ENCODE data around the gene ARL6IP1.
"Not testable (repeated sequence)": the region's sequence is repeated elsewhere in the genome, so short reads cannot be mapped to it uniquely, and the experiment has no call there.

Gene ARL6IP1

DNA sequence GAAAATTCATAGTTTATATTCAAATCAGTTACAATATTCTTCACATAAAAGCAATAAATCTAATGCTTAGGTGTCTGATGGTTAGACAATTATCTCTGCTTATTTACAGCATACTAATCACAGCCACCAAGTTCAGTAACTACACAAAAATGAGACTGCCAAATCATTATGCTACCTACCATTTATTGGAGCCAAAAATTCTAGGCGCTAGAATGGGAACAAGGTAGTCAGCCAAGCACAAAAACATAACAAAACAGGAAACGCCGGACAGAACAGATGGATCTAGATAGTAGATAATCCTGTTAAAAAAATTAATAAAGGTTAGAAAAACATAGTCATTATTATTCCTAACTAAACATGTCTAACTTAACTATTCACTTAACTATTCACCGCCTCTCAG, 3.6 kb downstream of the ARL6IP1 start:
- DNase-seq = no peak

GRCh38 chr16:18796377-18796776, 5.0 kb downstream of the ARL6IP1 start:
- no peak for DNase-seq

GRCh38 chr16:18792836-18793433, 8.4 kb downstream of the ARL6IP1 start:
- no peak for DNase-seq

- peak; percentile 96 for DNase-seq
These were observed 11.3 kb downstream of the ARL6IP1 start, which contains the start of gene RPS15A for GRCh38 chr16:18789850-18790706. RPS15A (minus strand) TSS chr16:18790334; CDS start chr16:18789113, 1,221 bp downstream.

GRCh38 chr16:18789515-18789849, 11.9 kb downstream of the ARL6IP1 start:
- no peak for DNase-seq

- no peak for DNase-seq
These were observed 12.4 kb downstream of the ARL6IP1 start for GRCh38 chr16:18788828-18789514.

GRCh38 chr16:18784917-18785623, 16.3 kb downstream of the ARL6IP1 start:
- no peak for DNase-seq

GRCh38 chr16:18783430-18784341, 17.7 kb downstream of the ARL6IP1 start:
- no peak for DNase-seq

- DNase-seq = no peak
These were observed 18.5 kb downstream of the ARL6IP1 start for GRCh38 chr16:18782697-18783429.

DNA sequence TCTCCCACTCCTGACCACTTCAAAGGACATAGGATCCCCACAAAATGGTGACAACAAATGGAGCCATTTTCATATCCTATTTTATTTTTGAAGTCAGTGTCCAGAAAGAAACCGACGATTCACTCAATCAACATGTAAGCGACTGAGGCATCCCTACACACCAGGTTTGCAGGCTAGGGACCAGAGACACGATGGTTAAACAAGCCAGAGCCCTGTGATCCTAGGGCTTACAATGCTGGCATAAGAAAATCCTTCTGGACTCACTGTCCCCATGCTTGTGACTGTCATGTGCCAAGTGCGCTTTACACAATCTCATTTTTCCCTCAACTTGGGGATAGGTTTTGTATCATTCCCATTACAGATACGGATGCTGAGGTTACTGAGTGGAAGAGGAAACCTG, 20.1 kb downstream of the ARL6IP1 start:
- DNase-seq = not testable (repeated sequence)

- DNase-seq = not testable (repeated sequence)
These were observed 20.8 kb downstream of the ARL6IP1 start for GRCh38 chr16:18780460-18781026.

DNA sequence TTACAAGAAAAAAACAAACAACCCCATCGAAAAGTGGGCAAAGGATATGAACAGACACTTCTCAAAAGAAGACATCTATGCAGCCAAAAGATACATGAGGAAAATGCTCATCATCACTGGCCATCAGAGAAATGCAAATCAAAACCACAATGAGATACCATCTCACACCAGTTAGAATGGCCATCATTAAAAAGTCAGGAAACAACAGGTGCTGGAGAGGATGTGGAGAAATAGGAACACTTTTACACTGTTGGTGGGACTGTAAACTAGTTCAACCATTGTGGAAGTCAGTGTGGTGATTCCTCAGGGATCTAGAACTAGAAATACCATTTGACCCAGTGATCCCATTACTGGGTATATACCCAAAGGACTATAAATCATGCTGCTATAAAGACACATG, 23.7 kb downstream of the ARL6IP1 start:
- not testable (repeated sequence) for DNase-seq

GRCh38 chr16:18776334-18776733, 25.0 kb downstream of the ARL6IP1 start:
- DNase-seq = not testable (repeated sequence)

DNA sequence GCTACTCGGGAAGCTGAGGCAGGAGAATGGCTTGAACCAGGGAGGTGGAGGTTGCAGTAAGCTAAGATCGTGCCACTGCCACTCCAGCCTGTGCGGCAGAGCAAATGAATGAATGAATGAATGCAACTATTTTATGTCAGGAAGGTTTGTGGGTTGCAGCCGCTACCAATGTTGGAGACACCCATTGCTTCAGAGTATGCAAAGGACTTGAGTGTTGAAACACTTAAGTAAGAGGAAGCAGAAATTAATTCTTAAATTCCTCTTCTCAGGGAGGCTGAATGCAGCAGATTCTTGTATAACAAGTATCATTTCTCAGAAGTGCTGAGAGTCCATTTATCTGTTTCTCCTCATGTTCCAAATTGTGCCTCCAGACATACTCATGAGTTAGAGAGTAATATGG, 26.7 kb downstream of the ARL6IP1 start:
- not testable (repeated sequence) for DNase-seq

DNA sequence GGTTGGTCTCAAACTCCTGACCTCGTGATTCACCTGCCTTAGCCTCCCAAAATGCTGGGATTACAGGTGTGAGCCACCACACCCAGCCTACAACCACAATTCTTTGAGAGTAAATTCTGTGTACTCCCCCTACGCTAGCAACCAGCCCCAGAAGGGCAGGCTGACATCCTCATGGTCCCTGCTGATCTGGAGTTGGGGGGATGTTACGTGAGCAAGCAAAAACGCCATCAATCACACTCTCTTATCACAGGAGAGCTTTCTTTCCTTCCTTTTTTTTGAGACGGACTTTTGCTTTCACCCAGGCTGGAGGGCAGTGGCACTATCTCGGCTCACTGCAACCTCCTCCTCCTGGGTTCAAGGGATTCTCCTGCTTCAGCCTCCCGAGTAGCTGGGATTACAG, 29.2 kb downstream of the ARL6IP1 start:
- DNase-seq = not testable (repeated sequence)

DNA sequence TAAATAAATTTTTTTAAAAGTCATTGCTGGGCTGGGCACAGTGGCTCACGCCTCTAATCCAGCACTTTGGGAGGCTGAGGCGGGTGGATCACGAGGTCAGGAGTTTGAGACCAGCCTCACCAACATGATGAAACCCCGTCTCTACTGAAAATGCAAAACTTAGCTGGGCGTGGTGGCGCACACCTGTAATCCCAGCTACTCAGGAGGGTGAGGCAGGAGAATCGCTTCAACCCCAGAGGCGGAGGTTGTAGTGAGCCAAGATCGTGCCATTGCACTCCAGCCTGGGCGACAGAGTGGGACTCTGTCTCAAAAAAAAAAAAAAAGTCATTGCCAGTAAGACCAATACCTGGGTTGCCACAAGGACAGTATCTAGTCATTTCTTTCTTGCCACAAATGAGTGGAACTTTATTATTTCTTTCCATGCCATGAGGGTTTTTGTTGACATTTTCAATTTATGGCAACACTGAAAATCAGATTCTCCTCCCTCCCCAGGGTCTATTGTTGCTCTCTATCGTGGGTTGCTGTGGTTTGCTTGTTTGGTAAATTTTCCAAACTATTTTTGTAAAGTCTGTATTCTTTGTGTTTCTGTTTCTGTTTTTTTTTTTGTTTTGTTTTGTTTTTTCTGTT, 30.9 kb downstream of the ARL6IP1 start:
- not testable (repeated sequence) for DNase-seq

DNA sequence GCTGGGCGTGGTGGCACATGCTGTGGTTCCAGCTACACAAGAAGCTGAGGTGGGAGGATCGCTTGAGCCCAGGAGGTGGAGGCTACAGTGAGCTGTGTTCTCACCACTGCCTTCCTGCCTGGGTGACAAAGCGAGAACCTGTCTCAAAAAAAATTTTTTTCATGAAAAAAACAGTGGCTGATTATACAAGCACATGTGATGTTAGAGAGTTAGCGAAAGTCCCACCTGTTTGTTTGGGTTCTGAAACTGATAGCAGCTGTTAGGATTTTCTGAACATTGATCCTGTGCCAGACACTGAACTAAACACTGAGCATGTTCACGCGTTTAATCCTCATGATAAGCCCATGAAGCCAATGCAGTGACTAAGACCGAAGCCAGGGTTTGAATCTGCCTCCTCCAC, 34.1 kb downstream of the ARL6IP1 start:
- peak; percentile 63 for DNase-seq

- DNase-seq = not testable (repeated sequence)
These were observed 38.6 kb downstream of the ARL6IP1 start for GRCh38 chr16:18762713-18763112.

DNA sequence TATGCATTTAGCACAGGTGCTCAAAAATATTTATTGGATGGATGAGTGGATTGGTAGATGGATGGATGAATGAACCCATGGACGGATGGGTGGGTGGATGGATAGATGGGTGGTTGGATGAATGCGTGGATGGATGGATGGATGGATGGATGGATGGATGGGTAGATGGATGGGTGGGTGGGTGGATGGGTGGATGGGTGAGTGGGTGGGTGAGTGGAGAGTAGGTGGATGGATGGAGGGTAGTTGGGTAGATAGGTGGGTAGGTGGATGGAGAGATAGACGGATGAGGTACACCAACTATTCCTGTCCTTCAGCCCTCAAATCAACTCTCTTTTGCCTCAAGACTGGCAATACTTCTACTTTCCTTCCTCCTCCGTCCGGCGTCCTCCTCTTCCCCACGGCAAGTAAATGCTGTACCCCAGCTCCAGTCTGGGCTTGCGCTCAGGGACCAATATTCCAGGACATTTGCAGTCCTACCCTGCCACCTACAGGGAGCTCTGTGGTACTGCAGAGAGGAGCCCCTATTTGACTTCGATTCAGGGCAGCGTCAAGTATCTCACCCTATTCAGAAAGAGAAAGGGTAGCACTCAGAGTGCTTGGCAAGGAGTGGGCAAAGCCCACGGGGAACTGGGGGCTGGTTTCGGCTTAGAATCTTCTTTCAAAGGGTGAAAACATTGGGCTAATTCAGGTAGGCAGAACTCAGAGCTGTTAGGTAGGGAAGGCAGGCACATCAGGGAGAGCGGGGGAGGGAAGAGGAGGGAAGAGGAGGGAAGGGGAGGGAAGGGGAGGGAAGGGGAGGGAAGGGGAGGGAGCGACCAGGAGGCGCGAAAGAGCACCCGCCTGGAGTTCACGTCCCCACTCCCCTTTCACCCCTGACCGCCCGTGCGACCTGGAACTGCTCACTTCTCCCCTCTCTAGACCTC, 41.5 kb downstream of the ARL6IP1 start:
- peak; percentile 76 for DNase-seq
